ENCODE measurements around the gene MITD1.
A peak's percentile ranks its signal among the peaks of the same experiment; 100 is the strongest.
"Not testable (repeated sequence)": the region's sequence is repeated elsewhere in the genome, so short reads cannot be mapped to it uniquely, and the experiment has no call there.

Gene MITD1

GRCh38 chr2:99180755-99181623 lies at the start of gene MITD1, which contains the start of gene MRPL30:
TSS of gene MITD1 (minus strand) at chr2:99181058. CDS start at chr2:99180981, 77 bp downstream.
TSS of gene MRPL30 (plus strand) at chr2:99181184. CDS start at chr2:99186204, 5,020 bp downstream.
- DNase-seq: peak; percentile 87

GRCh38 chr2:99217929-99218501 lies 37.2 kb upstream of the MITD1 start:
- no peak for DNase-seq

GRCh38 chr2:99216096-99216495 lies 35.2 kb upstream of the MITD1 start:
- DNase-seq: no peak

GRCh38 chr2:99205491-99205890 lies 24.6 kb upstream of the MITD1 start:
- no peak for DNase-seq

GRCh38 chr2:99201959-99202678 lies 21.3 kb upstream of the MITD1 start:
- no peak for DNase-seq

GRCh38 chr2:99200076-99200800 lies 19.4 kb upstream of the MITD1 start:
- DNase-seq: no peak

- no peak for DNase-seq
These were observed 17.4 kb upstream of the MITD1 start for GRCh38 chr2:99198103-99198841.

GRCh38 chr2:99192364-99192763 lies 11.5 kb upstream of the MITD1 start:
- not testable (repeated sequence) for DNase-seq

- no peak for DNase-seq
These were observed 9.7 kb upstream of the MITD1 start for GRCh38 chr2:99190548-99190947.

- no peak for DNase-seq
These were observed 7.5 kb upstream of the MITD1 start for GRCh38 chr2:99188357-99188756.

GRCh38 chr2:99187011-99187410 lies 6.2 kb upstream of the MITD1 start:
- no peak for DNase-seq

GRCh38 chr2:99184811-99185210 lies 4.0 kb upstream of the MITD1 start:
- no peak for DNase-seq

GRCh38 chr2:99183025-99183424 lies 2.2 kb upstream of the MITD1 start:
- DNase-seq: no peak

GRCh38 chr2:99181624-99182000 lies 754 bp upstream of the MITD1 start:
- no peak for DNase-seq

- no peak for DNase-seq
These were observed 9.3 kb downstream of the MITD1 start for GRCh38 chr2:99171377-99172140.

- no peak for DNase-seq
These were observed 11.3 kb downstream of the MITD1 start for GRCh38 chr2:99169534-99169933.

GRCh38 chr2:99166218-99166617 lies 14.6 kb downstream of the MITD1 start:
- DNase-seq: no peak

- no peak for DNase-seq
These were observed 21.3 kb downstream of the MITD1 start for GRCh38 chr2:99159594-99159993.

- DNase-seq: no peak
These were observed 22.3 kb downstream of the MITD1 start for GRCh38 chr2:99158599-99158998.

- DNase-seq: no peak
These were observed 24.0 kb downstream of the MITD1 start for GRCh38 chr2:99156891-99157290.

Measured in GF-D8 (cell line).